SK-N-SH (cell line): ENCODE results near the gene LSM4. TPM values are rescaled to one million over a fixed set of nuclear protein-coding genes. Genes with fewer than 3 reads are reported as not detected.

Experiments
- CTCF ChIA-PET: fragments of 300-600, 350-600 bp; formaldehyde crosslinking; extraction: SDS; loops from one replicate; lab custom pipeline; 2021; lab: Yijun Ruan, JAX
- POLR2A ChIA-PET: fragments of 350-600 bp; sonication (Branson Sonifier 250); formaldehyde crosslinking; extraction: SDS; loops from one replicate; lab custom pipeline; 2020; ENCODE audit warnings: antibody characterized with exemption, inconsistent platforms; lab: Yijun Ruan, JAX
- DNase-seq: peaks from one replicate; pipeline ENCODE4 v3.0.0; 2012
- H2AFZ ChIP-seq: fragments of 200-600 bp; sonication (generic); 2 replicates; pipeline ENCODE4 v1.8.1; 2016; ENCODE audit warnings: antibody characterized with exemption, mild to moderate bottlenecking, low read depth
- H3F3A ChIP-seq: fragments of 200-600 bp; sonication (generic); replicated peaks from 2 replicates; pipeline ENCODE3; 2016; ENCODE audit warnings: antibody characterized with exemption, mild to moderate bottlenecking; ENCODE audit not compliant: insufficient read depth
- H3K27ac ChIP-seq, 2 experiments: fragments of 200-500 bp in 1 of 2; fragments of 200-600 bp in 1 of 2; sonication (Bioruptor generic) in 1 of 2; sonication (generic), shearing (Covaris generic) in 1 of 2; 2 replicates each; pipeline versions ENCODE4 v1.5.1 to v1.6.1; 2014 to 2016; ENCODE audit warnings: low read depth in 2 of 2, inconsistent platforms in 1 of 2, low read length in 1 of 2, mild to moderate bottlenecking in 1 of 2, mixed read lengths in 1 of 2
- H3K27me3 ChIP-seq: fragments of 200-600 bp; sonication (generic), shearing (Covaris generic); 2 replicates; pipeline ENCODE4 v1.6.1; 2016; ENCODE audit warnings: mixed run types; ENCODE audit not compliant: insufficient read depth
- H3K36me3 ChIP-seq, 2 experiments: fragments of 200-500 bp in 1 of 2; fragments of 200-600 bp in 1 of 2; sonication (Bioruptor generic) in 1 of 2; sonication (generic) in 1 of 2; replicated peaks in 1 of 2; 2 replicates each; pipeline versions ENCODE3 to v1.5.1; 2014 to 2016; ENCODE audit warnings: low read length in 1 of 2, mild to moderate bottlenecking in 1 of 2; ENCODE audit not compliant: insufficient read depth in 2 of 2, control insufficient read depth in 1 of 2
- H3K4me1 ChIP-seq, 2 experiments: fragments of 200-500 bp in 1 of 2; fragments of 200-600 bp in 1 of 2; sonication (Bioruptor generic) in 1 of 2; sonication (generic), shearing (Covaris generic) in 1 of 2; 2 replicates each; pipeline versions ENCODE4 v1.5.1 to v1.6.1; 2014 to 2016; ENCODE audit warnings: low read depth in 1 of 2, low read length in 1 of 2, mixed run types in 1 of 2; ENCODE audit not compliant: insufficient read depth in 2 of 2, control insufficient read depth in 1 of 2
- H3K4me2 ChIP-seq: fragments of 200-600 bp; sonication (generic), shearing (Covaris generic); 2 replicates; pipeline ENCODE4 v1.6.1; 2017; ENCODE audit warnings: mixed run types
- H3K4me3 ChIP-seq, 2 experiments: fragments of 200-500 bp in 1 of 2; fragments of 200-600 bp in 1 of 2; sonication (Bioruptor generic) in 1 of 2; sonication (generic), shearing (Covaris generic) in 1 of 2; 2 replicates each; pipeline versions ENCODE4 v1.5.1 to v1.8.1; 2014 to 2016; ENCODE audit warnings: low read depth in 2 of 2, inconsistent platforms in 1 of 2, low read length in 1 of 2, mild to moderate bottlenecking in 1 of 2, mixed read lengths in 1 of 2, moderate library complexity in 1 of 2
- H3K79me2 ChIP-seq: fragments of 200-600 bp; sonication (generic); 2 replicates; pipeline ENCODE4 v1.8.1; 2017; ENCODE audit warnings: mild to moderate bottlenecking; ENCODE audit not compliant: insufficient read depth
- H3K9ac ChIP-seq: fragments of 200-600 bp; sonication (generic); 2 replicates; pipeline ENCODE4 v1.6.1; 2017; ENCODE audit warnings: mixed run types
- H3K9me2 ChIP-seq: fragments of 200-600 bp; sonication (generic); 2 replicates; pipeline ENCODE4 v1.6.1; 2017; ENCODE audit warnings: mixed run types
- H3K9me3 ChIP-seq: fragments of 200-600 bp; sonication (generic); 2 replicates; pipeline ENCODE4 v1.6.1; 2017; ENCODE audit warnings: mixed run types, mild to moderate bottlenecking, moderate library complexity
- H4K20me1 ChIP-seq: fragments of 200-600 bp; sonication (generic); 2 replicates; pipeline ENCODE4 v1.6.1; 2017; ENCODE audit warnings: mild to moderate bottlenecking, mixed run types; ENCODE audit not compliant: insufficient read depth
- CHD2 ChIP-seq: fragments of 150-350 bp; IDR thresholded peaks from 2 replicates; pipeline ENCODE4 v1.6.1; 2018; ENCODE audit warnings: low read length; ENCODE audit not compliant: partially characterized antibody
- ELF1 ChIP-seq: IDR thresholded peaks from 2 replicates; pipeline ENCODE4 v1.4.0; 2012
- EP300 ChIP-seq, 2 experiments: IDR thresholded peaks; 2 replicates each; pipeline versions ENCODE4 v1.4.0 to v1.6.1; 2012; ENCODE audit warnings: borderline replicate concordance in 1 of 2, low read depth in 1 of 2, low read length in 1 of 2
- EZH2phosphoT487 ChIP-seq: fragments of 200-600 bp; sonication (generic); IDR thresholded peaks from 2 replicates; pipeline ENCODE4 v1.6.1; 2017; ENCODE audit warnings: low read depth, mixed run types, mild to moderate bottlenecking, antibody characterized with exemption, moderate library complexity, borderline replicate concordance
- FOXJ3 ChIP-seq: sonication (generic); formaldehyde crosslinking; IDR thresholded peaks from 2 replicates; pipeline ENCODE4 v1.5.1; 2020; ENCODE audit warnings: mild to moderate bottlenecking, missing genetic modification reagents
- FOXM1 ChIP-seq: IDR thresholded peaks from 2 replicates; pipeline ENCODE4 v1.4.0; 2012; ENCODE audit warnings: low read depth, mild to moderate bottlenecking
- MAX ChIP-seq: IDR thresholded peaks from 2 replicates; pipeline ENCODE4 v1.4.0; 2012; ENCODE audit warnings: low read depth
- MXI1 ChIP-seq: IDR thresholded peaks from 2 replicates; pipeline ENCODE4 v1.6.1; 2012; ENCODE audit warnings: mild to moderate bottlenecking, low read depth, low read length, improper control_type of control experiment
- POLR2AphosphoS5 ChIP-seq: IDR thresholded peaks from 2 replicates; pipeline ENCODE4 v1.6.1; 2012; ENCODE audit warnings: low read depth, low read length
- RAD21 ChIP-seq: IDR thresholded peaks from 2 replicates; pipeline ENCODE4 v1.6.1; 2012; ENCODE audit warnings: mild to moderate bottlenecking, low read length
- RCOR1 ChIP-seq: fragments of 150-350 bp; IDR thresholded peaks from 2 replicates; pipeline ENCODE4 v1.6.1; 2017; ENCODE audit warnings: antibody characterized with exemption, low read length
- REST ChIP-seq: IDR thresholded peaks from 2 replicates; pipeline ENCODE4 v1.6.1; 2012; ENCODE audit warnings: mild to moderate bottlenecking, low read depth, low read length, moderate library complexity
- TCF12 ChIP-seq: IDR thresholded peaks from 2 replicates; pipeline ENCODE4 v1.4.0; 2012
- WGBS: methylation state at CpG from one replicate; pipeline ENCODE4 v1.1.6; 2017; ENCODE audit warnings: low lambda C conversion rate; 5-methylcytosine and 5-hydroxymethylcytosine counted together
- polyA plus RNA-seq, 3 experiments: library from polyadenylated mRNA; depleted of rRNA; stranded (reverse); fragments of >200 nt; gene quantifications; 2 replicates each; pipeline ENCODE4 v1.2.3, GENCODE V29; 2012

Gene LSM4
- polyA plus RNA-seq, 1 of the 3 experiments (the other 2 are of a cell fraction), result 277 TPM

- peak; percentile 92 for DNase-seq
- H3K4me3 ChIP-seq, result peak overlapping the region; percentile 58 to 71
- peak overlapping the region; percentile 64 for H2AFZ ChIP-seq
- CTCF ChIA-PET, result interaction anchor here (0.7 to 5.1 kb wide), 9 partner anchors 9 to 364 kb away, joined by 3 to 67 read pairs (median 5); partner anchors contain the start of genes JUND and LSM4
- H3K27me3 ChIP-seq, result no peaks in the 10 kb centered on the region
- no peaks in the 10 kb centered on the region for H3K79me2 ChIP-seq
- H3K9ac ChIP-seq, result peak overlapping the region; percentile 80
- H3K9me2 ChIP-seq, result no peaks in the 10 kb centered on the region
- 17% methylated on average over 31 of the region's 31 CpGs for WGBS
- peaks cover 28% of the 10 kb centered on the region for H3F3A ChIP-seq
- TF ChIP-seq FOXJ3 (CRISPR knock-in tag) (no peak), MXI1 (peak; percentile 38; the same call in 1 of the 2 replicates), RCOR1 (peak; percentile 10; the same call in 1 of the 2 replicates), EZH2phosphoT487 (no peak), REST (peak; percentile 62), TCF12 (peak; percentile 92), FOXM1 (no peak), CHD2 (peak; percentile 92), ELF1 (peak; percentile 15; the same call in 1 of the 2 replicates), POLR2AphosphoS5 (no peak), RAD21 (no peak; the same call in 1 of the 2 replicates), MAX (0 out of 2 replicates have a peak, but pooled peaks have one; percentile 40), EP300 (IDR thresholded peaks at IDR 0.05; ENCODE audit: borderline replicate concordance in 1 of 2, low read depth in 1 of 2, low read length in 1 of 2) (peak; percentile 21 to 48; a peak in 2 of 4 replicates)
- peak overlapping the region; percentile 96 for H3K4me2 ChIP-seq
- H3K27ac ChIP-seq, result peak overlapping the region; percentile 72 to 94
- H3K9me3 ChIP-seq, result no peaks in the 10 kb centered on the region
- peaks cover 8 to 24% of the 10 kb centered on the region in 2 experiments; a peak in 2 of 4 replicates for H3K4me1 ChIP-seq
- POLR2A ChIA-PET, result interaction anchor here (0.7 to 3.8 kb wide), 9 partner anchors 9 to 126 kb away, joined by 3 to 112 read pairs (median 5); partner anchors contain the start of genes JUND, LSM4 and SSBP4
- H3K36me3 ChIP-seq, result no peaks in the 10 kb centered on the region
- no peaks in the 10 kb centered on the region for H4K20me1 ChIP-seq
Observed at GRCh38 chr19:18292810-18293641, 29.9 kb downstream of the LSM4 start.
